H1 (cell line): ENCODE results near the gene CCS. TPM values are rescaled to one million over a fixed set of nuclear protein-coding genes. Genes with fewer than 3 reads are reported as not detected.
A peak's percentile ranks its signal among the peaks of the same experiment; 100 is the strongest.

ENCODE experiments used
- CHD1 ChIP-seq: IDR thresholded peaks from 2 replicates; pipeline ENCODE4 v1.6.1; 2012; ENCODE audit warnings: low read depth, low read length, improper control_type of control experiment
- EGR1 ChIP-seq: IDR thresholded peaks from 2 replicates; pipeline ENCODE4 v1.6.1; 2011; ENCODE audit warnings: low read depth, low read length, borderline replicate concordance
- FOSL1 ChIP-seq: IDR thresholded peaks from 2 replicates; pipeline ENCODE4 v1.6.1; 2011; ENCODE audit warnings: mild to moderate bottlenecking, low read depth, low read length, moderate library complexity; ENCODE audit not compliant: insufficient read depth
- KDM5A ChIP-seq: fragments of 200-600 bp; IDR thresholded peaks from 2 replicates; pipeline ENCODE4 v1.7.1; 2012; ENCODE audit warnings: mild to moderate bottlenecking, low read length, inconsistent platforms, mixed read lengths
- RBBP5 ChIP-seq: IDR thresholded peaks from 2 replicates; pipeline ENCODE4 v1.7.1; 2012; ENCODE audit warnings: low read depth, mild to moderate bottlenecking, inconsistent platforms, low read length, moderate library complexity, borderline replicate concordance
- SIRT6 ChIP-seq: IDR thresholded peaks from one replicate; pipeline ENCODE4 v1.7.1; 2012; ENCODE audit warnings: low read length, inconsistent platforms
- SIX5 ChIP-seq: IDR thresholded peaks from 2 replicates; pipeline ENCODE4 v1.6.1; 2011; ENCODE audit warnings: mild to moderate bottlenecking, low read depth, low read length
- polyA plus RNA-seq, 7 experiments: library from polyadenylated mRNA; depleted of rRNA in 3 of 7; stranded (reverse) in 5 of 7; unstranded in 2 of 7; fragments of >200 nt in 5 of 7; fragments of 200-250 nt in 2 of 7; gene quantifications; 1 replicate in 5 of 7; 2 replicates in 1 of 7; 4 replicates in 1 of 7; pipeline versions ENCODE4 v1.2.1 to v1.2.3, GENCODE V29; 2011 to 2013; ENCODE audit warnings: missing spikeins in 2 of 7, mixed read lengths in 2 of 7
- total RNA-seq: library from RNA; stranded (reverse); fragmentation: NEBNext Ultra II Directional; extraction: Animal tissue kit (Norgen Biotek cat#: 25700); gene quantifications from 2 replicates; pipeline ENCODE4 v1.2.1, GENCODE V29; 2021
- TF ChIP-seq, protein P1 (sequence below), 3 experiments: IDR thresholded peaks; 1 replicate in 2 of 3; 2 replicates in 1 of 3; pipeline versions ENCODE4 v1.5.1 to v1.6.1; 2011; ENCODE audit warnings: low read length in 3 of 3, mild to moderate bottlenecking in 3 of 3, inconsistent platforms in 2 of 3, low read depth in 1 of 3, moderate library complexity in 1 of 3; ENCODE audit not compliant: insufficient read depth in 1 of 3; ENCODE audit errors: control extremely low read depth in 1 of 3

Gene CCS
- total and polyA plus RNA-seq, 2 of the 8 experiments (the other 6 are each of a cell fraction or from before 2014, with no cell fraction given) = 37.1 to 37.7 TPM

DNA sequence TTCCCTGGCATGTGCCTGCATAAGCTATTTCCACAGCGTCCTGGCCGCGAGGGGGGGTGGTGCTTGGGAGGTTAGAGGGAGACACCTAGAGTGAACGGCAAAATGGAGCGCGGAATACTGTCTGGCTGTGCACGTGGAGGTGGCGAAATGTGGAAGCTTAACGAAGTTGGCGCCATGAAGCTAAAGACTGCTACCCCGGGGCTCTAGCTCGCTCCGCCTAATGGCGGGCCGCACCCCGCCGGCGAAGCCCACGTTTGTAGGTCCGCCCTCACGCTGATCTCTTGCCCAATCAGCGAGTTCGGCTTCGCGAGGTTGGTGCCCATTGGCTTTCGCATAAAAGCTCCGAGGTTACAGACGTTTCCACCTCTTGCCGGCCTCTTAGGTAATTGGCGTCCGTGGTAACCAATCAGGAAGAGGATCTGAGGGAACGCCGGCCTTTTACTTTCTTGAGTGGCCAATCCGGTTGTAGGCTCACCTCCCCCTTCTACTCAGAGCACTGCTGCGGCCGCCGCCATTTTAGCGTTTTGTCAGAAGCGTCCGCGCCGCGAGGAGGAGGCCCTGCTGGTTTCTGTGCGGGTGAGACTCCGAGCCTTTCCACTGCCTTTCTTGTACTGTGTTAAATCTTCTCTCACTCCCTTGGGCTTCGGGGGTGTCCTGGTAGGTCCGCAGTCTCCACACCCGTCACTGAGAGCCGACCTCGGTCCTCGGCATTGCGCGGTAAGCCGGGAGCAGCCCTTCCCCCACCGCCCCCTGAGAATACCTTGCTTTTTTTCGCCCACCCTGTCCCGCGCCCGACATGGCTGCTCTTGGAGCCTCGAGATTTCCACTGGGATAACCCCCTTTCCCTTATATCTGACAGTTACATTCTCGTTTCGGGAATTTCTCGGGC is 45.4 kb downstream of the CCS start, which contains the start of gene RBM4 (continued):
- TF ChIP-seq, protein P1, sequence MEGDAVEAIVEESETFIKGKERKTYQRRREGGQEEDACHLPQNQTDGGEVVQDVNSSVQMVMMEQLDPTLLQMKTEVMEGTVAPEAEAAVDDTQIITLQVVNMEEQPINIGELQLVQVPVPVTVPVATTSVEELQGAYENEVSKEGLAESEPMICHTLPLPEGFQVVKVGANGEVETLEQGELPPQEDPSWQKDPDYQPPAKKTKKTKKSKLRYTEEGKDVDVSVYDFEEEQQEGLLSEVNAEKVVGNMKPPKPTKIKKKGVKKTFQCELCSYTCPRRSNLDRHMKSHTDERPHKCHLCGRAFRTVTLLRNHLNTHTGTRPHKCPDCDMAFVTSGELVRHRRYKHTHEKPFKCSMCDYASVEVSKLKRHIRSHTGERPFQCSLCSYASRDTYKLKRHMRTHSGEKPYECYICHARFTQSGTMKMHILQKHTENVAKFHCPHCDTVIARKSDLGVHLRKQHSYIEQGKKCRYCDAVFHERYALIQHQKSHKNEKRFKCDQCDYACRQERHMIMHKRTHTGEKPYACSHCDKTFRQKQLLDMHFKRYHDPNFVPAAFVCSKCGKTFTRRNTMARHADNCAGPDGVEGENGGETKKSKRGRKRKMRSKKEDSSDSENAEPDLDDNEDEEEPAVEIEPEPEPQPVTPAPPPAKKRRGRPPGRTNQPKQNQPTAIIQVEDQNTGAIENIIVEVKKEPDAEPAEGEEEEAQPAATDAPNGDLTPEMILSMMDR (IDR thresholded peaks at IDR 0.05; ENCODE audit: control extremely low read depth in 1 of 3, insufficient read depth in 1 of 3, low read depth in 1 of 3, low read length in 3 of 3) = no peak
- TF ChIP-seq CHD1 = 0 out of 2 replicates have a peak, but pooled peaks have one; percentile 38
- no peak for TF ChIP-seq EGR1
- no peak for TF ChIP-seq FOSL1
- TF ChIP-seq KDM5A = peak; percentile 22; the same call in 1 of the 2 replicates
- TF ChIP-seq RBBP5 = peak; percentile 73; the same call in 1 of the 2 replicates
- no peak for TF ChIP-seq SIRT6
- no peak for TF ChIP-seq SIX5
